SK-N-MC (cell line): ENCODE measurements around the gene LRP6.

Experiments
- EZH2 ChIP-seq: fragments of 200-600 bp; sonication (generic); IDR thresholded peaks from one replicate; pipeline ENCODE4 v1.6.1; 2017; ENCODE audit warnings: antibody characterized with exemption
- POLR2AphosphoS5 ChIP-seq: IDR thresholded peaks from 2 replicates; pipeline ENCODE4 v1.6.1; 2012; ENCODE audit warnings: mild to moderate bottlenecking, low read depth, low read length, borderline replicate concordance

- TF ChIP-seq POLR2AphosphoS5 (no peak), EZH2 (no peak)
These were observed 38.9 kb upstream of the LRP6 start for GRCh38 chr12:12305568-12306300.
